Measurements from ENCODE around the gene TRMT13.
A peak's percentile ranks its signal among the peaks of the same experiment; 100 is the strongest.
"Not testable (repeated sequence)": the region's sequence is repeated elsewhere in the genome, so short reads cannot be mapped to it uniquely, and the experiment has no call there.

TRMT13 gene

DNA sequence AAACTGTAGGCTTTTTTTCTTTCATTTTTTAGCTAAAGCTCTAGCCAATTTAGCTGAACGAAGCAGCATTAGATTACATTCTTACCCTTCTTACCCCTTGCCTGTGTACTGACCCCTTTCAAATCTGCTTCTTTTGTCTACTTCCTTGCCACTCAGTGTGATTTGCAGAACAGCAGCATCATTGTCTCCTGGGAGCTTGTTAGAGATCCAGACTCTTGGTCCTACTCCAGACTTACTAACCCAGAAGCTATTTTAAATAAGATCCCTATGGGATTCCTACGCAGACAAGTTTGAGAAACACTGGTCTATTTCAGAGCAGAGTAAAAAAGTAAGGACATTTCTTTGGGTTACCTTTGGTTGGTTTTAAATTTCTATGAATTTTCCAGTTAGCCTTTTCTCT, 31.3 kb downstream of the TRMT13 start:
- peak; percentile 57 for DNase-seq (ENCODE audit: low spot score)

DNA sequence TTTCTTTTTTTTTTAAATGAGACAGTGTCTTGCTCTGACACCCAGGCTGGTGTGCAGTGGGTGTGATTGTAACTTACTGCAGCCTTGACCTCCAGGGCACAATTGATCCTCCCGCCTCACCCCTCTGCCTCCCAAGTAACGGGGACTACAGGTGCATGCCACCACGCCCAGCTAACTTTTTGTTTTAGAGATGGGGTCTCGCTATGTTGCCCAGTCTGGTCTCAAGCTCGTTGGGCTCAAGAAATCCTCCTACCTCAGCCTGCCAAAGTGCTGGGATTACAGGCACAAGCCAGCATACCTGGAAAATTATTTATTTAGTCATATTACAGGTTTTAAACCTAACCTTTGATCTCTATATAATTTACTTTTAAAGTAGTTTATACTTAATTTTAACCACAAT, 31.7 kb downstream of the TRMT13 start:
- no peak for DNase-seq (ENCODE audit: low spot score)

DNA sequence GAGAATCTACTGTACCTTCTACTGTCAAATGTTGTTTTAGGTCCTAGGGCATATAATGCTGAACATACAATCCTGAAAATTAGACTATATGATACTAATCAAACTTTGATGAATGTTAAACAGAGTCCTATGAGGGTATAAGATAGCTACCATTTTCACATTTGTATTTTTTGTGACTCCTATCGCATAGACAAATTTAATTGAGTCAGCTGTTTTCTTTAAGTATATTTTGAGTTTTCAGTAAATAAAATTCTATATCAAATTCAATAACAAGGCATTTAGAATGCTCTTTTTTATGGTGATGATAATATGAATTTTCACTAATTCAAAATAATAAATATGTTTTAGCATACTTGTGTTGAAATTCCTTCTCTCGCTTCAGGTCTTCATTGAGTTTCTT, 35.1 kb downstream of the TRMT13 start:
- no peak for DNase-seq (ENCODE audit: low spot score)

DNA sequence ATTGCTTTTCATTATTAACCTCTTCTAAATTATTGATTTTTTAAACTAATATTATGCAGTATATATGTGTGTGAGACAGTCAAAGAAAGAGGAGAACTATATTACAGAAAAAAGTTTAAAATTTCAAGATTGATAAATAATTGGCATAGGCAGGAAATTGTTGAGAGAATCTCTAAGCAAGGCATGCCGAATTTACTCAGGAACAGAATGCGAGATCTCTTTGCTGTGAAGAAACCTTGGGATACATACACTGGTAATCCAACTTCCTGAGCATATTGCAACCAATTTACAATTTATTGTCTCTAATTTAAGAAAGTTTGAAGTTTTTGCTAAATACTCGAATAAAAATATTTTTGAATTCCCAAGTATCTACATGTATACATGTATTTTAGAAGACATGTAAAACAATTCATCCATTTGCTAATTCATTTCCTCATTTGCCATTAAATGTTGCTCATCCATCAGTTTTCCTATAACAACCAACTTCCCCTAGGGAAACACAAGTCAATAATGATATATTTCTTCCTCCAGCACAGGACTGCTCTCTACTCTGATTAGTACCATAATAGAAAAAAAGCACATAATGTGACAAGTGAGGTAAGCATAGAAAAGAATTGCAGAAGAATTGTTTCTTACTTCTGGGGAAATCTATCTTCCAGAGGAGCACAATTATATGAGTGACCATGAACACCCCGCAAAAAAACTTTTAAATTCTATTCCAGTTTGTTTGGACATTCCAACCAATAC, 44.5 kb downstream of the TRMT13 start:
- no peak for DNase-seq (ENCODE audit: low spot score)

DNA sequence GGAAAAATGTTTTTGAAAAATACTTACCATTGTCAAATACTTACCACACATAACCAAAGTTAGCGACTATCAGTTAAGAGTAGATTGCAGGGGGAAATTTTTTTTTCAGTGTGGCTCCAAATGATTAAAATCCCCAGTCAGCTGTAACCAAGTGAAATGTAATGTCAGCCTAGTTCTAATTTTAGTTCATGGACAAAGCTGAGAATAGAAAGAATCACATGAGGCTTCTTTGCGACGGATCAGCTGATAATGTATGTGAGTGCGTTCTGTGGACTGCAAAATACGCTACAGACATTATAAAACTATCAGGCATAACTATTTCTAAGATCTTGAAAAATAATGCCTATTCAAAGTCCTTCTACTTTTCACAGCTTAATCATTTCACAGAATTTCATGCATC, 45.1 kb downstream of the TRMT13 start, which contains the start of gene LRRC39:
TSS of gene LRRC39 (minus strand) at position 166 of the 400 bp plus-strand sequence. CDS start 9,740 bp downstream, outside the sequence.
- DNase-seq (ENCODE audit: low spot score) = peak; percentile 13

DNA sequence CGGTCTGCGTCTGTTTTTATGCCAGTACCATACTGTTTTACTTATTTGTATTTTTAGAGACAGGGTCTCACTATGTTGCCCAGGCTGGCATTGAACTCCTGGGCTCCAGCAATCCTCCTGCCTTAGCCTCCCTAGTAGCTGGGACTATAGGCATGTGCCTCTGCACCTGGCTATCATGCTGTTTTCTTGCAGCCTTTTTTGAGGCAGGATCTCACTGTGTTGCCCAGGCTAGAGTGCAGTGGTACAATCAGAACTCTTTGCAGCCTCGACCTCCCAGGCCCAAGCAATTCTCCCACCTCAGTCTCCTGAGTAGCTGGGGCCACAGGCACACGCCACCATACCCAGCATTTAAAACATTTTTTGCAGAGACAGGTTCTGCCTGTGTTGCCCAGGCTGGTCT, 50.4 kb downstream of the TRMT13 start:
- DNase-seq (ENCODE audit: low spot score) = no peak

DNA sequence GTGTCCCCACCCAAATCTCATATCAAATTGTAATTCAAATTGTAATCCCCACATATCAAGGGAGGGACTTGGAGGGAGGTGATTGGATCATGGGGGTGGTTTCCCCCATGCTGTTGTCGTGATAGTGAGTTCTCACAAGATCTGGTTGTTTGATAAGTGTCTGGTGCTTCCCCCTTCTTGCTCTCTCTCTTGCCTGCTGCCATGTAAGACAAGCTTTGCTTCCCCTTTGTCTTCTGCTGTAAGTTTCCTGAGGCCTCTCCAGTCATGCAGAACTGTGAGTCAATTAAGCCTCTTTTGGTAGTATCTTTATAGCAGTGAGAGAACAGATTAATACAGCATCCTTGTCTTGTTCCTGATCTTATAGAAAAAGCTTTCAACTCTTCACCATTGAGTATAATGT, 51.6 kb downstream of the TRMT13 start:
- no peak for DNase-seq (ENCODE audit: low spot score)

DNA sequence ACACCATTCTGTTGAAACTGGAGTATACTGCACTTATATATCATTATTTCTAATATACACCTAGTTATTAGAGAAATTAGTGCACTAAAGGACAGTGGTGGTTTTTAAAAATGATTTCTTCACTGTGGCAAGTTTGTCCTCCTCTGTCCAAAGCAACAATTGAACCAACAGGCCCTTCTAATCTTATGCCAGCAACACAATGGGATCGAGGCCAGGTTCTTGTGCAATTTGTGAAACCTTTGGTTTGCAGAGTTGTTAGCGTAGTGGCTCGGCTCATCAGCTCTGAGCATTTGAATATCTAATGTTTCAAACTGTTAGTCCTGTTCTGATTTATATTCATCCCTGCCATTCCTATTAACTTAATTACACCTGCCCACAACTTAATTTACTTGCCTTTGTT, 54.9 kb downstream of the TRMT13 start:
- DNase-seq (ENCODE audit: low spot score) = no peak

DNA sequence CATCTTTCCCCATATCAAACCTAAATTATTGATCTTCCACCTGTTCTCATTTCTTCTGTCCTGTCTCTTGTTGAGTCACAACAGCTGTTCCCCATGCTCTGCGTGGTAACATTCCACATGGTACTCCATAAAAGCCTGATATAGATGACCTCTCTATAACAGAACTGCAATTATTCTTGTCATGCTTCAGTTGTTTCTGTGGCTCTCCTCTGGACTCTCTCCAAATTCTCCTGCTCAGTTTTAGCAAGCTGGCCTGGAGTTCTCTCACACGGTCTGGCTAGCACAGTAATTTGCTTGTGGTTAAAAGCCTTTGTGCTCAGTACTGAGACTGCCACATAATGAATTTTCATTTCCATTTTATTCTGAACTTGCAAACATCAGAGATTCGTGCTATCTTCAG, 55.7 kb downstream of the TRMT13 start:
- DNase-seq (ENCODE audit: low spot score) = peak; percentile 15

DNA sequence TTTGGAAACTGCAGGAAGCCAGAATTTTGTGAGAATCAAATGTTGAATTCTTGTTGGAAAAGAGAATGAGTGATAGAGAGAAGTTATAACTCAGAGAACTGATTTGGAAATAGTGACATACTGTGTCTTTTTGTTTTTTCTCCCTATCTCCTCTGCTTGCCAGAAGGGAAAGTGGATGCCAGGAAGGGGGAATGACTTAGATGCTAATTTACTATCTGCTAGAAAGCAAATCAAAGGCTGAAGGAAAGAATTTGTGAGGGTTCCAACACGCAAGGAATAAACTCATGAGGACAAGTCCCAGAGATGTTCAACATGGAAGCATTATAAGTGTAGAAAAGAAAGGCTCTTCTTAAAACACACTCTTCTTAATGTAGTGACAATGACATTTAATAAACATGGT, 65.6 kb downstream of the TRMT13 start:
- DNase-seq (ENCODE audit: low spot score) = no peak

DNA sequence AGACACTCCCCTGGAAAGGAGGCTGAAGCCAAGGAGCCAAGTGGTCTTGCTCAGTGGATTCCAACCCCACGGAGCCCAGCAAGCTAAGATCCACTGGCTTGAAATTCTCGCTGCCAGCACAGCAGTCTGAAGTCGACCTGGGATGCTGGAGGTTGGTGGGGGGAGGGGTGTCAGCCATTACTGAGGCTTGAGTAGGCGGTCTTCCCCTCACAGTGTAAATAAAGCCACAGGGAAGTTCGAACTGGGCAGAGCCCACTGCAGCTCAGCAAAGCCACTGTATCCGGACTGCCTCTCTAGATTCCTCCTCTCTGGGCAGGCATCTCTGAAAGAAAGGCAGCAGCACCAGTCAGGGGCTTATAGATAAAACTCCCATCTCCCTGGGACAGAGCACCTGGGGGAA, 67.1 kb downstream of the TRMT13 start:
- not testable (repeated sequence) for DNase-seq (ENCODE audit: low spot score)

All from COLO829 (cell line).